ENCODE measurements around the gene CENPU. TPM values are rescaled to one million over a fixed set of nuclear protein-coding genes. Genes with fewer than 3 reads are reported as not detected.

Gene CENPU
- total and polyA plus RNA-seq, 2 of the 13 experiments (the other 11 are each of a cell fraction or from before 2014, with no cell fraction given) = 11.7 to 35.8 TPM

DNA sequence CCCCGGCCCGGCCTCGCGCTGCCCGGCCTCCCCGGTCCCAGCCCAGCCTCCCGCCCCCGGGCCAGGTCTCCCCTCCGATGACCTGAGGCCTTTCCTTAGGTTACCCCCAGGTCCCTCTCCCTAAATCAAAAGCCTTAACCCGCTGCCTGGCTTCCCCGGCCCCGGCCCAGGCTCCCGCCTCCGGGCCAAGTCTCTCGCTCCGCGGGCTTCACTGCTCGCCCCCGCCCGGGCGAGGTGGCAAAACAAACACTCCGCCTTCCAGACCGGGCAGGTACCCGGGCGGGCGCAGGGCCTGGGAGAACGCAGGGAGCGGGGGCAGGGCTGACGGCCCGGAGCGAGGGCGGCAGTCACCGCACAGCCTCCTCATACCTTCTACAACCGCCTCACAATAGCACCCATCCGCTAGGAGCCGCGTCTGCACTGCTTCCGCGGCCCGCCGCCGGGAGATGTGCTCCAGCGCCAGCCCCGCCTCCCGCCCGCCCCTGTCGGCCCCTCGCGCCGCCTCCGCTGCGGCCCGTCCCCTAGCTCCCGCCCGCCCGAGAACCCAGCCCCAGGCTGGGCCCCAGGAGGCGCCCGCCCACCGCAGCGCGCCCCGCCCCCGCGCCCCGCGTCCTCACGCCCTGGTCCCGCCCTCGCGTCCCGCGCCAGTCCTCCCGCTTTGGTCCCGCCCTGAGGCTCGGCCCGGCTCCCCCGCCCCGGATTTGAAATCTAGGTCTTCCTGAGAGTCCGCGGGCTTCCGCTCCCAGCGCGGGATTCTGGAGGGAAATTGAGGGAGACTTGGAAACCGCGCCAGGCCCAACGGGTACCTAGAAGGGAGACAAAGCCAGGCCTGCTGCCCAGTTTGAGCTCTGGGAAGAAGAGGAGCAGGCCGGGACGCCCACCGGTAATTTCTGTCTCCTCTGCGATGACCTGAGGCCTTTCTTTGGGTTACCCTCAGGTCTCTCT is 84.6 kb downstream of the CENPU start, which contains the start of the genes CASP3 and PRIMPOL (continued):
- TF ChIP-seq, protein P1, sequence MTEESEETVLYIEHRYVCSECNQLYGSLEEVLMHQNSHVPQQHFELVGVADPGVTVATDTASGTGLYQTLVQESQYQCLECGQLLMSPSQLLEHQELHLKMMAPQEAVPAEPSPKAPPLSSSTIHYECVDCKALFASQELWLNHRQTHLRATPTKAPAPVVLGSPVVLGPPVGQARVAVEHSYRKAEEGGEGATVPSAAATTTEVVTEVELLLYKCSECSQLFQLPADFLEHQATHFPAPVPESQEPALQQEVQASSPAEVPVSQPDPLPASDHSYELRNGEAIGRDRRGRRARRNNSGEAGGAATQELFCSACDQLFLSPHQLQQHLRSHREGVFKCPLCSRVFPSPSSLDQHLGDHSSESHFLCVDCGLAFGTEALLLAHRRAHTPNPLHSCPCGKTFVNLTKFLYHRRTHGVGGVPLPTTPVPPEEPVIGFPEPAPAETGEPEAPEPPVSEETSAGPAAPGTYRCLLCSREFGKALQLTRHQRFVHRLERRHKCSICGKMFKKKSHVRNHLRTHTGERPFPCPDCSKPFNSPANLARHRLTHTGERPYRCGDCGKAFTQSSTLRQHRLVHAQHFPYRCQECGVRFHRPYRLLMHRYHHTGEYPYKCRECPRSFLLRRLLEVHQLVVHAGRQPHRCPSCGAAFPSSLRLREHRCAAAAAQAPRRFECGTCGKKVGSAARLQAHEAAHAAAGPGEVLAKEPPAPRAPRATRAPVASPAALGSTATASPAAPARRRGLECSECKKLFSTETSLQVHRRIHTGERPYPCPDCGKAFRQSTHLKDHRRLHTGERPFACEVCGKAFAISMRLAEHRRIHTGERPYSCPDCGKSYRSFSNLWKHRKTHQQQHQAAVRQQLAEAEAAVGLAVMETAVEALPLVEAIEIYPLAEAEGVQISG (CRISPR knock-in tag; IDR thresholded peaks at IDR 0.05) = peak; percentile 42
- no peak for TF ChIP-seq CCAR2 (optimal IDR thresholded peaks at IDR 0.05; ENCODE audit: low read depth, low read length)
- TF ChIP-seq XBP1 (CRISPR knock-in tag; IDR thresholded peaks at IDR 0.05) = no peak
- peak; percentile 77 for TF ChIP-seq SPEN (CRISPR knock-in tag; IDR thresholded peaks at IDR 0.05; ENCODE audit: low read depth)
- TF ChIP-seq RORA (CRISPR knock-in tag; IDR thresholded peaks at IDR 0.05) = no peak
- no peak for TF ChIP-seq CENPX (CRISPR knock-in tag; IDR thresholded peaks at IDR 0.05)
- peak; percentile 12 for TF ChIP-seq ZNF883 (CRISPR knock-in tag; IDR thresholded peaks at IDR 0.05; ENCODE audit: not compliant biosample characterization)
- TF ChIP-seq RARG (CRISPR knock-in tag; IDR thresholded peaks at IDR 0.05; ENCODE audit: low read depth) = no peak
- TF ChIP-seq, protein P2, sequence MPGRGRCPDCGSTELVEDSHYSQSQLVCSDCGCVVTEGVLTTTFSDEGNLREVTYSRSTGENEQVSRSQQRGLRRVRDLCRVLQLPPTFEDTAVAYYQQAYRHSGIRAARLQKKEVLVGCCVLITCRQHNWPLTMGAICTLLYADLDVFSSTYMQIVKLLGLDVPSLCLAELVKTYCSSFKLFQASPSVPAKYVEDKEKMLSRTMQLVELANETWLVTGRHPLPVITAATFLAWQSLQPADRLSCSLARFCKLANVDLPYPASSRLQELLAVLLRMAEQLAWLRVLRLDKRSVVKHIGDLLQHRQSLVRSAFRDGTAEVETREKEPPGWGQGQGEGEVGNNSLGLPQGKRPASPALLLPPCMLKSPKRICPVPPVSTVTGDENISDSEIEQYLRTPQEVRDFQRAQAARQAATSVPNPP (CRISPR knock-in tag; IDR thresholded peaks at IDR 0.05) = no peak
- TF ChIP-seq, protein P3, sequence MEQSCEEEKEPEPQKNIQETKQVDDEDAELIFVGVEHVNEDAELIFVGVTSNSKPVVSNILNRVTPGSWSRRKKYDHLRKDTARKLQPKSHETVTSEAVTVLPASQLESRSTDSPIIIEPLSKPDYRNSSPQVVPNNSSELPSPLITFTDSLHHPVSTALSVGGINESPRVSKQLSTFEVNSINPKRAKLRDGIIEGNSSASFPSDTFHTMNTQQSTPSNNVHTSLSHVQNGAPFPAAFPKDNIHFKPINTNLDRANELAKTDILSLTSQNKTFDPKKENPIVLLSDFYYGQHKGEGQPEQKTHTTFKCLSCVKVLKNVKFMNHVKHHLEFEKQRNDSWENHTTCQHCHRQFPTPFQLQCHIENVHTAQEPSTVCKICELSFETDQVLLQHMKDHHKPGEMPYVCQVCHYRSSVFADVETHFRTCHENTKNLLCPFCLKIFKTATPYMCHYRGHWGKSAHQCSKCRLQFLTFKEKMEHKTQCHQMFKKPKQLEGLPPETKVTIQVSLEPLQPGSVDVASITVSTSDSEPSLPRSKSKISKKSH (CRISPR knock-in tag; IDR thresholded peaks at IDR 0.05; ENCODE audit: borderline replicate concordance) = no peak
- TF ChIP-seq RXRA (CRISPR knock-in tag; IDR thresholded peaks at IDR 0.05) = 0 out of 2 replicates have a peak, but pooled peaks have one; percentile 43
- TF ChIP-seq POGZ (CRISPR knock-in tag; IDR thresholded peaks at IDR 0.05) = 0 out of 2 replicates have a peak, but pooled peaks have one; percentile 43
- TF ChIP-seq CHD2 (IDR thresholded peaks at IDR 0.05; ENCODE audit: low read depth, low read length) = no peak
- TF ChIP-seq, protein P4, sequence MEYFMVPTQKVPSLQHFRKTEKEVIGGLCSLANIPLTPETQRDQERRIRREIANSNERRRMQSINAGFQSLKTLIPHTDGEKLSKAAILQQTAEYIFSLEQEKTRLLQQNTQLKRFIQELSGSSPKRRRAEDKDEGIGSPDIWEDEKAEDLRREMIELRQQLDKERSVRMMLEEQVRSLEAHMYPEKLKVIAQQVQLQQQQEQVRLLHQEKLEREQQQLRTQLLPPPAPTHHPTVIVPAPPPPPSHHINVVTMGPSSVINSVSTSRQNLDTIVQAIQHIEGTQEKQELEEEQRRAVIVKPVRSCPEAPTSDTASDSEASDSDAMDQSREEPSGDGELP (IDR thresholded peaks at IDR 0.05; ENCODE audit: borderline replicate concordance, low read depth) = no peak
- TF ChIP-seq, protein P5, sequence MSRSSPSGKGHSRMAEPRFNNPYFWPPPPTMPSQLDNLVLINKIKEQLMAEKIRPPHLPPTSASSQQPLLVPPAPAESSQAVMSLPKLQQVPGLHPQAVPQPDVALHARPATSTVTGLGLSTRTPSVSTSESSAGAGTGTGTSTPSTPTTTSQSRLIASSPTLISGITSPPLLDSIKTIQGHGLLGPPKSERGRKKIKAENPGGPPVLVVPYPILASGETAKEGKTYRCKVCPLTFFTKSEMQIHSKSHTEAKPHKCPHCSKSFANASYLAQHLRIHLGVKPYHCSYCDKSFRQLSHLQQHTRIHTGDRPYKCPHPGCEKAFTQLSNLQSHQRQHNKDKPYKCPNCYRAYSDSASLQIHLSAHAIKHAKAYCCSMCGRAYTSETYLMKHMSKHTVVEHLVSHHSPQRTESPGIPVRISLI (CRISPR knock-in tag; IDR thresholded peaks at IDR 0.05; ENCODE audit: borderline replicate concordance) = no peak
- TF ChIP-seq SOX13 (IDR thresholded peaks at IDR 0.05) = no peak
- TF ChIP-seq SOX13 (CRISPR knock-in tag; conservative IDR thresholded peaks at IDR 0.05 in 1 of 2, IDR thresholded peaks at IDR 0.05 in 1 of 2) = peak in 1 of 2 experiments; percentile 41; a peak in 1 of 4 replicates
- TF ChIP-seq NFRKB (IDR thresholded peaks at IDR 0.05) = no peak
- no peak for TF ChIP-seq MXD4 (CRISPR knock-in tag; IDR thresholded peaks at IDR 0.05)
- TF ChIP-seq GABPA (IDR thresholded peaks at IDR 0.05; ENCODE audit: low read depth, low read length) = peak; percentile 46
- peak; percentile 82 for TF ChIP-seq GABPA (CRISPR knock-in tag; IDR thresholded peaks at IDR 0.05; ENCODE audit: low read depth)
- TF ChIP-seq, protein P6, sequence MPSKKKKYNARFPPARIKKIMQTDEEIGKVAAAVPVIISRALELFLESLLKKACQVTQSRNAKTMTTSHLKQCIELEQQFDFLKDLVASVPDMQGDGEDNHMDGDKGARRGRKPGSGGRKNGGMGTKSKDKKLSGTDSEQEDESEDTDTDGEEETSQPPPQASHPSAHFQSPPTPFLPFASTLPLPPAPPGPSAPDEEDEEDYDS (CRISPR knock-in tag; IDR thresholded peaks at IDR 0.05) = peak; percentile 88
